Mononuclear cell (primary cell): ENCODE data around the gene CBLIF. TPM values are rescaled to one million over a fixed set of nuclear protein-coding genes. Genes with fewer than 3 reads are reported as not detected.
"Not testable (repeated sequence)": the region's sequence is repeated elsewhere in the genome, so short reads cannot be mapped to it uniquely, and the experiment has no call there.

Experiments used
- H3K27me3 ChIP-seq: 2 replicates; pipeline ENCODE4 v1.6.0; 2011; ENCODE audit warnings: low read length, control low read depth; ENCODE audit not compliant: insufficient read depth
- H3K4me1 ChIP-seq: 2 replicates; pipeline ENCODE4 v1.5.1; 2011; ENCODE audit warnings: mild to moderate bottlenecking, low read length, control low read depth; ENCODE audit not compliant: insufficient read depth
- H3K4me3 ChIP-seq: 2 replicates; pipeline ENCODE4 v1.5.1; 2011; ENCODE audit warnings: mild to moderate bottlenecking, low read length, moderate library complexity
- H3K9me3 ChIP-seq: 2 replicates; pipeline ENCODE4 v1.5.1; 2011; ENCODE audit warnings: low read depth, mild to moderate bottlenecking, control low read depth, low read length
- total RNA-seq: library from RNA; depleted of rRNA; stranded (reverse); fragments of >200 nt; gene quantifications from one replicate; pipeline ENCODE4 v1.2.3, GENCODE V29; 2012

CBLIF gene
- total RNA-seq, result not detected

DNA sequence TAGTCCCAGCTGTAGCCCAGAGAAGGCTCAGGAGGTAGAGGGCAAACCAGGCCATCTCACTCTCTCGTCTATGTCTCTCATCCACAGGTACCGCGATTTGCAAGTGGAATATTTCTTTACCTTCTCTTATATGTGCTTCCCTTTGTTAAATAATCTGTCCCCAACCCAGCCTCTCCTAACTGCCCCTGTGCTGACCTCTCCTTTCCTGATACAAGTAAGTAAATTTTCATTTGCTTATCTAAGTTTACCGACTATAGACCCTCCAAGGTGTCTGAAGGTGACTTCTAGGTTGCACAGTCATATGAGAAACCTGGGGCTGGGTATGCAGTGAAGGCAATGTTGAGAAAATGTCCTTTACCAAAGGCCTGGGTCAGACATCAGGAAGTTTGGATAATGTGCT, at the start of gene CBLIF:
TSS of gene CBLIF (minus strand) at position 101 of the 400 bp plus-strand sequence. CDS start at position 55, 46 bp downstream.
- Histone ChIP-seq H3K4me1 (no peaks in the 10 kb centered on the region), H3K9me3 (no peaks in the 10 kb centered on the region), H3K4me3 (no peak within 1 kb of the TSS), H3K27me3 (no peaks in the 10 kb centered on the region)

DNA sequence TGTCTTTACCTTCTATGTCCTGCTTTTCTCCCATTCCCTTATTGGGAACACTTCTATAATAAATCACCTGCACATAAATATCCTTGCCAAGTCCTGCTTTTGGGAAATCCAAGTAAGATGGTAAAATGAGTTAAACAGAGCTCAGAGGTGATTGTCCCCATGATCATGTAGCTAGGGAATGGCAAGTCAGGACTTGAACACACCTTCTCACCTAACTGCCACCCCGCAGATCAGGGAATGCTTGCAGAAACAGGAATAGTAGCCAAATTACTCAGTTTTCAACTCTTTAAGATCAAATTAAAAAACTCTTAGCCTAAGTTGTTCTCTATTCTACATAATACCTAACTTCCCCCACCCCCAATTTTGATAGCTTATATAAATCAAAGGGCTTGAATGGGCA, 49.3 kb upstream of the CBLIF start:
- H3K4me3 ChIP-seq, result no peak overlapping the region
- H3K4me1 ChIP-seq, result no peaks in the 10 kb centered on the region
- peaks cover 2% of the 10 kb centered on the region for H3K9me3 ChIP-seq
- H3K27me3 ChIP-seq, result no peaks in the 10 kb centered on the region

DNA sequence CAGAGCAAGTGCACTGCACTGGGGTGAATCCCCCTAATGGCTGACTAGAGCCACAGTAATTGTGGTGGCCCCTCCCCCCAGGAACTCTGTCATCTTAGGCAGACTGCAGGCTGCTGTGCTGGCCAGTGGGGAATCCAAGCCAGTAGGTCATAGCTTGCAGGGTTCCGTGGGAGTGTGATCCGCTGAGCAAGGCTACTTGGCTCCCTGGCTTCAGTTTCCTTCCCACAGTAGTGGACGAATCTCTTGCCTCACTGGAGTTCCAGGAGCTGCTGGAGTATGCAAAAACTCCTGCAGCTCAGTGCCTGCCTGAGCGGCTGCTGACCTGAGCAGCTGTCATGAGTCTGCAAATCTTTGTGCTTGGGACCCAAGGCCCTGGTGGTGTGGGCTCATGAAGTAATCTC, 46.5 kb upstream of the CBLIF start:
- H3K9me3 ChIP-seq, result peaks cover 13% of the 10 kb centered on the region
- H3K27me3 ChIP-seq, result no peaks in the 10 kb centered on the region
- no peaks in the 10 kb centered on the region for H3K4me1 ChIP-seq
- H3K4me3 ChIP-seq, result no peak overlapping the region

DNA sequence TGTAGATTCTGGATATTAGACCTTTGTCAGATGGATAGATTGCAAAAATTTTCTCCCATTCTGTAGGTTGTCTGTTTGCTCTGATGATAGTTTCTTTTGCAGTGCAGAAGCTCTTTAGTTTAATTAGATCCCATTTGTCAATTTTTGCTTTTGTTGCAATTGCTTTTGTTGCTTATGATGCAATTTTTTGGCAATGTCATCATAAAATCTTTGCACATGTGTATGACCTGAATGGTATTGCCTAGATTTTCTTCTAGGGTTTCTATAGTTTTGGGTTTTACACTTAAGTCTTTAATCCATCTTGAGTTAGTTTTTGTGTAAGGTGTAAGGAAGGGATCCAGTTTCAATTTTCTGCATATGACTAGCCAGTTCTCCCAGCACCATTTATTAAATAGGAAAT, 41.9 kb upstream of the CBLIF start:
- not testable (repeated sequence) for H3K4me1 ChIP-seq, H3K4me3 ChIP-seq, H3K27me3 ChIP-seq
- peaks cover 13% of the 10 kb centered on the region for H3K9me3 ChIP-seq

DNA sequence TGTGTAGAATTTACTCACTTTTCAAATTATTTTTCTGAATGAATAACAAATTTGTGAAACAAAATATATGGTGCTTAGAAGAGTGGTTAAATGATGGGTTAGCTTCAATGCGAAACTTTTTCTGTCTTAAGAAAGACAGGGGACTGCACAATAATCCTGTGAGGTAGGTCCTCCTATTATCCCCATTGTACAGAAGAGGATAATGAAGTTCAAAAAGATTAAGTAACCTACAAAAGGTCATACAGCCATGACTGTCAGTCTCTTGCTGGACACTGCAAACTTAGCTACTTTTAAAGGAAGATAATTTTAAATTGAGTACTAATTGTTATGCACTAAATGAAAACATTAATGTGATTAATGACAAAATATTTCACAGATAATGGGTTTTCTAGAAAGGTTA, 38.3 kb upstream of the CBLIF start:
- Histone ChIP-seq H3K9me3 (peaks cover 7% of the 10 kb centered on the region), H3K4me3 (no peak overlapping the region), H3K27me3 (no peaks in the 10 kb centered on the region), H3K4me1 (no peaks in the 10 kb centered on the region)

DNA sequence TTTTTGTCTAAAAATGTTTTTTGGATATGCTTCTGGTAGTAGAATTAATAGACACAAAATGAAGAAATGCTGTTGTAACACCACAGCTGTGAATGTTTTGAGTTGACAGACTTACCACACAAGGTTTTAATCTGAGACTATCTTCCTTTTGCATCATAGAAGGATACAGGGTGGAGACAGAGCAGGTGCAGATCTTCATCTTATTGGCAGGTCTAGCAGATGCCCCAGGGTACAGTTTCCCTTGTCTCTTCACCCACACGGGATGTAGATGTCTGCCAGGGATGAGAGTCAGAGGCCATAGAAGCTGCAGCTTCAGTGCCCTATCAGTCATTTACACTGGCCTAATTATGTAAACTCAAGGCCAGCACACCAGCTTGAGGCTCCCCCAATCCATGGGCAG, 34.3 kb upstream of the CBLIF start:
- Histone ChIP-seq H3K27me3 (no peaks in the 10 kb centered on the region), H3K4me3 (no peak overlapping the region), H3K9me3 (no peaks in the 10 kb centered on the region), H3K4me1 (no peaks in the 10 kb centered on the region)

DNA sequence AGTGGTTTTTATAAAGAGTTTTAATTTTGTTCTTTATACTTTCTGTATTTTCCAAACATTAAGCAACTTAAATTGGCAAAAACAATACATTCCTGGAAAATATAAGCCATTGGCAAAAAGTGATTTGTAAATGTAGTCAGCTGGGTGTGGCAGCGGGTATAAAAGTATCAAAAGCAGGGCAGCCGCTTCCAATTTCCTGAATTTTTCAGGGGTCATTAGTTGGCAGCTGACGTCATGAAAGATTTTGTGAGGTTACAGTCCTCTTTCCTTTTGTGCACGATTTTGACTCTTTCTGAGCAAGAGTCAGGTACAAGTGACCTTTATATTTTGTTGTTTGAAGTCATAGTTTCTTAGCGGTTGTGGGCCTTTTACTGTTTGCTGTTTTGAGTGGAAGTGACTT, 33.3 kb upstream of the CBLIF start, which contains the start of gene OOSP3:
TSS of gene OOSP3 (plus strand) at position 208 of the 400 bp plus-strand sequence. CDS start at position 235, 27 bp downstream.
- Histone ChIP-seq H3K4me1 (no peaks in the 10 kb centered on the region), H3K27me3 (no peaks in the 10 kb centered on the region)

DNA sequence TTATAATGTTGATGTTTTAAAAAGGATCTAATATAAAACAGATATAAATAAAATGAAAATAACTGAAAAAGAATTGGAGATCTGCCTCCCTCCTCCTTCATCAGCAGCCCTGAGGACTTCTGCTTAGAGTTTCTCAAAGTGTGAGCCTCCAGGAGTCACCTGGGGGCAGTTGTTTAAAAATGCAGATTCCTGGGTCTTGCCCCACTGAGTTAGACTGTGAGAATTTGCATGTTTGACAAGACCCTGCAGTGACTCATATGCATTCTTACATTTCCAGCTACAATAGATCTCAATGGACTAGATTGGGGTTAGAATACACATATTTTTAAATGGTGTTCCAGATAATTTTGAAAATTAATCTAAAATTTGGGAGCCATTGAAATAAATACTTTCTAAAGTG, 32.5 kb upstream of the CBLIF start:
- H3K4me1 ChIP-seq, result no peaks in the 10 kb centered on the region
- no peaks in the 10 kb centered on the region for H3K27me3 ChIP-seq
- no peak overlapping the region for H3K4me3 ChIP-seq
- no peaks in the 10 kb centered on the region for H3K9me3 ChIP-seq

More for the DNA sequence above, 33.3 kb upstream of the CBLIF start, which contains the start of gene OOSP3:
- Histone ChIP-seq H3K4me3 (no peak within 1 kb of the TSS), H3K9me3 (no peaks in the 10 kb centered on the region)

DNA sequence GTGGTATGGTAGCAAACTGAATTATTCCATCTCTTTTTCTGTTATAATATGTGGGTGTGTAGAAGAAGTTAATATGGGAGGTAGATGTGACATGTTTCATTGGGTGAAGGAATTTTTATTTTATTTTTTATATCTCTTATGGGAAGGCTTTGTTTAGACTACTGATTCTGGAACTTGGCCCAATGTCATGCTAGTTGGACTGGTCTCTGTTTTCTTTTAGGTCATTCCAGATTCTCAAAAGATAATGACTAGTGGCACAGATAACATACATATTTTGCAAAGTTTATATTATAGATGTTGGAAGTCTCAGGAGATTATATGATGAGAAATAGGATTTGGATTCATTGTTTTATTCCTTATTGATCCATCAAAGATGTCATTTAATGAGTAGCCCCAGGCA, 32.0 kb upstream of the CBLIF start:
- Histone ChIP-seq H3K4me3 (no peak overlapping the region), H3K9me3 (no peaks in the 10 kb centered on the region), H3K27me3 (no peaks in the 10 kb centered on the region), H3K4me1 (no peaks in the 10 kb centered on the region)

DNA sequence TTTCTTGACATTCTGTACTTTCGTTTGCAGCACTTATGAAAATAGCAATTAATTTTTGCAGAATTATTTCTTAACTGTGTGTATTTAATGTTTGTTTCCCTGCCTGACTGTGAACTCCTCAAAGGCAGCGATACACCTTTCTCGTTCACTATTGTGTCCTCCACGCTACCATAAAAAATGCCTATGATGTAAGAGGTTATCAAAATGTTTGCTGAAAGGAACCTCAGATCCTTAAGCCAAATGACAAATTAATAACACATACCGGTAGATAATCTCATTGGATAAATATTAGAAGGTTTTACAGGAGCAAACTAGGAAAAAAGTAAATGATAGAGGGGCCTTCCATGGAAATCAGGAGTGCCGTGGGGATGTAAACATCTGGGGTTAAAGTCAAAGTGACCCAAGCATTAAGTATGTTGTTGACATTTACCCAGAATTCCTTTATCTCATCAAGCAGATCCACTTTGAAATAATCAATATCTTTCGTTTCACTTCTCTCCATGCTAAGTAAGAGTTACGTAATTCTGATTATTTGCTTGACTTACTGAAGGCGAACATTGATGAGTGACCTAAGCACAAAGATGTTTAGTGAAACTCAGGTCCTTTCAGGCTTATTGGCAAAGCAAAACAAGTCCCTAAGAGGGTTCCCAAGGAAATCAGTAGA, 30.7 kb upstream of the CBLIF start:
- H3K27me3 ChIP-seq, result no peaks in the 10 kb centered on the region
- no peaks in the 10 kb centered on the region for H3K4me1 ChIP-seq
- H3K4me3 ChIP-seq, result no peak overlapping the region
- H3K9me3 ChIP-seq, result no peaks in the 10 kb centered on the region

DNA sequence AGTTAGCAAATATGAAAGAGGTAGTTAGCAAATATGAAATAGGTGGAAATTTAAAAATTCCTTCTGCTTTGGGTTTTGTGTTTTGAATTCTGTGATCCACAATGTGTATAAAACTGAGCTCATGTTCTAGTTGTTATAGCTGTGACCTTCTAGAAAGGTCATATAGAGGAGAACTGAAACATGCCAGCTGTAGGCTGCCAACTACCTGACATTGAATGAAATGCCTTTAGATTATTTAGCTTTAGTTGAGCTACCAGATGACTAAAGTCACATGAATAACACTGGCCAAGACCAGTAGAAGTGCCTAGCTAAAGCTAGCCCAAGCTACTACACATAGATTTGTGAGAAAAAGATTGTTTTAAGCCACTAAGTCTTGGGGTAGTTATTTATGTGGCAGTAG, 26.8 kb upstream of the CBLIF start:
- Histone ChIP-seq H3K27me3 (no peaks in the 10 kb centered on the region), H3K4me3 (no peak overlapping the region), H3K4me1 (no peaks in the 10 kb centered on the region), H3K9me3 (peaks cover 5% of the 10 kb centered on the region)

DNA sequence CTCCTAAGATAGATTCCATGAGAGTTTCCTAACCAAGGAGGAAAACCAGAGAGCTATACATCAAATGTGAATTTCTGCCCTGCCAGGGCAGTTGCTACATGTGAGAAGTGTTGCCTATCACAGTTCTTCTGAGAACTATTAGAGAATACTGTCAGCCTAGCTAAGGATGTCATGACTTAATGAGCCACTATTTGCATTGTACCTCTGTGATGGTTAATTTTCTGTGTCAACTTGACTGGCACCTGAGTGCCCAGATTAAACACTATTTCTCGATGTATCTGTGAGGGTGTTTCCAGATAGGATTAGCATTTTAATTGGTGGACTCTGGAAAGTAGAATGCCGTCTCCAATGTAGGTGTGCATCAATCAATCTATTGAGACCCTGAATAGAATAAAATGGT, 22.6 kb upstream of the CBLIF start:
- no peaks in the 10 kb centered on the region for H3K4me1 ChIP-seq
- H3K4me3 ChIP-seq, result no peak overlapping the region
- H3K27me3 ChIP-seq, result no peaks in the 10 kb centered on the region
- H3K9me3 ChIP-seq, result peaks cover 5% of the 10 kb centered on the region

DNA sequence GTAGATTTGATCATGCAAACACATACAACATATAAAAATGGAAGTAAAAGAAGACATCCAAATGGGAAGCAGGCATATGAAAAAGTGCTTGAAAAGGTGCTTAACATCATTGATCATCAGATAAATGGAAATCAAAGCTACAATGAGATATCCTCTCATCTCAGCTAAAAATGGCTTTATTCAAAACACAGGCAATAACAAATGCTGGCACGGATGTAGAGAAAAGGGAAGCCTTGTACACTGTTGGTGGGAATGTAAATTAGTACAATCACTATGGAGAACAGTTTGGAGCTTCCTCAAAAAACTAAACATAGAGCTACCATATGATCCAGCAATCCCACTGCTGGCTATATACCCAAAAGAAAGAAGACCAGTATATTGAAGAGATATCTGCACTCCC, 21.5 kb upstream of the CBLIF start:
- H3K4me3 ChIP-seq, result no peak overlapping the region
- no peaks in the 10 kb centered on the region for H3K4me1 ChIP-seq
- H3K9me3 ChIP-seq, result peaks cover 5% of the 10 kb centered on the region
- H3K27me3 ChIP-seq, result no peaks in the 10 kb centered on the region

DNA sequence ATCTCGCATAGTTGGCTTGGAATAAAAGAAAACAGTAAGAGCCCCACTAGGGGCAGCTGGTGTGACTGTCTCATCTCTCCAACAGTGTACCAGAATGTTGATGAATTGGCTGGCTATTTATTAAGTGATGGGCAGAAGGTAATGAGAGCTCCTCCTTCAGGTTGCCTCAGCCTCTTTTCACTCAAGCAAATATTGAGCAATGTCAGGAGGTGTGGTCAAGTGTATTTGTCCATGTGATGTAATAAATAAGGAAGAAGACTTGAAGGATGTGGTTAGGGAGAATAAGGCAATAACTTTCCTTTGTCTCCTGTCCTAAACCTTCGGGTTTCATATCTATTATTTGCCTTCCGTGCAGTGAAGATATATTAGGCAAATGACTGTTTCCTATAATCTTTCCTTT, 21.1 kb upstream of the CBLIF start, which contains the start of gene TCN1:
TSS of gene TCN1 (minus strand) at position 91 of the 400 bp plus-strand sequence. CDS start at position 74, 17 bp downstream.
- Histone ChIP-seq H3K4me1 (no peaks in the 10 kb centered on the region), H3K9me3 (peaks cover 5% of the 10 kb centered on the region), H3K4me3 (no peak within 1 kb of the TSS), H3K27me3 (no peaks in the 10 kb centered on the region)

DNA sequence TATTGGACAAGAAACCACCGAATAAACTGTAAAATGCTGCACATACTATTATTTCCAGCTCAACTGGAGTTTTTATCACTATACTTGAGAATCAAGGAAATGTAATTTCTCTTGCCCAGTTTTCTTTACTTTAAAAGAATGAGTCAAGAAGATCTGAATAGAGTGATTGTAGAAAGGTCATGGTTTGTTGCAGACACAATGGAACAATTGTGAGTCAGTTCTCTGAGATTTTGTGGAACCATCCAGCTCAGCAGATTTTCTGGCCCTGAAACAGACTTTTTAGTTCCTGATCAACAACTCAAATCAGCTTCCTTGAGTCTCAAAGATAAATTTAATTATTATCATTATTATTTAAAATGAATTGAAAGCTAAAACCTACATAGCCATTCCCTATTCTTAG, 19.7 kb upstream of the CBLIF start:
- Histone ChIP-seq H3K9me3 (no peaks in the 10 kb centered on the region), H3K27me3 (no peaks in the 10 kb centered on the region), H3K4me3 (no peak overlapping the region), H3K4me1 (no peaks in the 10 kb centered on the region)

DNA sequence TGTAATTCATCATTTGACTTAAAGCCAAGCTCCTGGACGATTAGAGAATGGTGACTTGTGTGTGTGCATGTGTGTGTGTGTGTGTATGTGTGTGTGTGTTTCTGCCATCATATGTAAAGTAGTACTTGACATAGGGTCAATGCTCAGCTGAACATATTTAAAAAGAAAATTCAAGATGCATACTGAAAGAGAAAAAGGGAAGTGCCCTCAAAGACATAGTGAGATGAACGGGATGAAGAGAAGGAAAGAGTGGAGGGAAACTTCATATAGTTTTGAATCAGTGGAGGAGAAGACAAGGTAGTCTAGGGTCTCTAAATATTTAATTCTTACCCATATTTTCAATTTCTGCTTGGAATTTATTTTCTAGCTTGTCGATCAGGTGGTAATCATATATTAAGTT, 17.0 kb upstream of the CBLIF start:
- no peaks in the 10 kb centered on the region for H3K27me3 ChIP-seq
- H3K4me1 ChIP-seq, result peaks cover 9% of the 10 kb centered on the region
- H3K4me3 ChIP-seq, result no peak overlapping the region
- no peaks in the 10 kb centered on the region for H3K9me3 ChIP-seq
